ENCODE measurements around the gene P2RY8.
"Not testable (repeated sequence)": the region's sequence is repeated elsewhere in the genome, so short reads cannot be mapped to it uniquely, and the experiment has no call there.

GRCh38 chrX:1426321-1426720, 110.7 kb downstream of the P2RY8 start:
- TF ChIP-seq CTCF, POLR2A, POLR2AphosphoS5 (IDR thresholded peaks at IDR 0.05): not testable (repeated sequence)

Data from gastroesophageal sphincter (tissue), 3 donors.